SK-N-SH (cell line): ENCODE data around the gene ABHD4.

Experiments
- FOXJ3 ChIP-seq: sonication (generic); formaldehyde crosslinking; IDR thresholded peaks from 2 replicates; pipeline ENCODE4 v1.5.1; 2020; ENCODE audit warnings: mild to moderate bottlenecking, missing genetic modification reagents
- GABPA ChIP-seq: IDR thresholded peaks from 2 replicates; pipeline ENCODE4 v1.4.0; 2012; ENCODE audit warnings: low read depth, mild to moderate bottlenecking
- GATA2 ChIP-seq: sonication (generic); formaldehyde crosslinking; IDR thresholded peaks from 2 replicates; pipeline ENCODE4 v1.5.0; 2020; ENCODE audit warnings: mild to moderate bottlenecking, missing genetic modification reagents
- MAX ChIP-seq: IDR thresholded peaks from 2 replicates; pipeline ENCODE4 v1.4.0; 2012; ENCODE audit warnings: low read depth
- PBX3 ChIP-seq: IDR thresholded peaks from 2 replicates; pipeline ENCODE4; 2012
- POLR2AphosphoS5 ChIP-seq: IDR thresholded peaks from 2 replicates; pipeline ENCODE4 v1.6.1; 2012; ENCODE audit warnings: low read depth, low read length
- RXRA ChIP-seq: IDR thresholded peaks from 2 replicates; pipeline ENCODE4 v1.4.0; 2012; ENCODE audit warnings: low read depth, mild to moderate bottlenecking, borderline replicate concordance
- USF2 ChIP-seq: fragments of 150-350 bp; IDR thresholded peaks from 2 replicates; pipeline ENCODE4 v1.6.1; 2017; ENCODE audit warnings: antibody characterized with exemption, low read length, low read depth, borderline replicate concordance
- TF ChIP-seq, protein P1 (sequence below): fragments of 200-600 bp; sonication (generic); IDR thresholded peaks from 2 replicates; pipeline ENCODE4 v1.6.1; 2017; ENCODE audit warnings: antibody characterized with exemption, mild to moderate bottlenecking, moderate library complexity
- TF ChIP-seq, protein P2 (sequence below): IDR thresholded peaks from 2 replicates; pipeline ENCODE4 v1.6.1; 2012; ENCODE audit warnings: mild to moderate bottlenecking, low read depth, low read length, moderate library complexity

GRCh38 chr14:22640192-22640591 lies 42.1 kb downstream of the ABHD4 start:
- TF ChIP-seq USF2 (no peak), RXRA (no peak), GATA2 (no peak), PBX3 (no peak), FOXJ3 (CRISPR knock-in tag) (no peak), MAX (no peak), POLR2AphosphoS5 (no peak), GABPA (no peak)
- TF ChIP-seq, protein P1, sequence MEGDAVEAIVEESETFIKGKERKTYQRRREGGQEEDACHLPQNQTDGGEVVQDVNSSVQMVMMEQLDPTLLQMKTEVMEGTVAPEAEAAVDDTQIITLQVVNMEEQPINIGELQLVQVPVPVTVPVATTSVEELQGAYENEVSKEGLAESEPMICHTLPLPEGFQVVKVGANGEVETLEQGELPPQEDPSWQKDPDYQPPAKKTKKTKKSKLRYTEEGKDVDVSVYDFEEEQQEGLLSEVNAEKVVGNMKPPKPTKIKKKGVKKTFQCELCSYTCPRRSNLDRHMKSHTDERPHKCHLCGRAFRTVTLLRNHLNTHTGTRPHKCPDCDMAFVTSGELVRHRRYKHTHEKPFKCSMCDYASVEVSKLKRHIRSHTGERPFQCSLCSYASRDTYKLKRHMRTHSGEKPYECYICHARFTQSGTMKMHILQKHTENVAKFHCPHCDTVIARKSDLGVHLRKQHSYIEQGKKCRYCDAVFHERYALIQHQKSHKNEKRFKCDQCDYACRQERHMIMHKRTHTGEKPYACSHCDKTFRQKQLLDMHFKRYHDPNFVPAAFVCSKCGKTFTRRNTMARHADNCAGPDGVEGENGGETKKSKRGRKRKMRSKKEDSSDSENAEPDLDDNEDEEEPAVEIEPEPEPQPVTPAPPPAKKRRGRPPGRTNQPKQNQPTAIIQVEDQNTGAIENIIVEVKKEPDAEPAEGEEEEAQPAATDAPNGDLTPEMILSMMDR: no peak
- TF ChIP-seq, protein P2, sequence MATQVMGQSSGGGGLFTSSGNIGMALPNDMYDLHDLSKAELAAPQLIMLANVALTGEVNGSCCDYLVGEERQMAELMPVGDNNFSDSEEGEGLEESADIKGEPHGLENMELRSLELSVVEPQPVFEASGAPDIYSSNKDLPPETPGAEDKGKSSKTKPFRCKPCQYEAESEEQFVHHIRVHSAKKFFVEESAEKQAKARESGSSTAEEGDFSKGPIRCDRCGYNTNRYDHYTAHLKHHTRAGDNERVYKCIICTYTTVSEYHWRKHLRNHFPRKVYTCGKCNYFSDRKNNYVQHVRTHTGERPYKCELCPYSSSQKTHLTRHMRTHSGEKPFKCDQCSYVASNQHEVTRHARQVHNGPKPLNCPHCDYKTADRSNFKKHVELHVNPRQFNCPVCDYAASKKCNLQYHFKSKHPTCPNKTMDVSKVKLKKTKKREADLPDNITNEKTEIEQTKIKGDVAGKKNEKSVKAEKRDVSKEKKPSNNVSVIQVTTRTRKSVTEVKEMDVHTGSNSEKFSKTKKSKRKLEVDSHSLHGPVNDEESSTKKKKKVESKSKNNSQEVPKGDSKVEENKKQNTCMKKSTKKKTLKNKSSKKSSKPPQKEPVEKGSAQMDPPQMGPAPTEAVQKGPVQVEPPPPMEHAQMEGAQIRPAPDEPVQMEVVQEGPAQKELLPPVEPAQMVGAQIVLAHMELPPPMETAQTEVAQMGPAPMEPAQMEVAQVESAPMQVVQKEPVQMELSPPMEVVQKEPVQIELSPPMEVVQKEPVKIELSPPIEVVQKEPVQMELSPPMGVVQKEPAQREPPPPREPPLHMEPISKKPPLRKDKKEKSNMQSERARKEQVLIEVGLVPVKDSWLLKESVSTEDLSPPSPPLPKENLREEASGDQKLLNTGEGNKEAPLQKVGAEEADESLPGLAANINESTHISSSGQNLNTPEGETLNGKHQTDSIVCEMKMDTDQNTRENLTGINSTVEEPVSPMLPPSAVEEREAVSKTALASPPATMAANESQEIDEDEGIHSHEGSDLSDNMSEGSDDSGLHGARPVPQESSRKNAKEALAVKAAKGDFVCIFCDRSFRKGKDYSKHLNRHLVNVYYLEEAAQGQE: no peak
